Natural killer cell (primary cell): ENCODE data around the gene TMEM63B. TPM values are rescaled to one million over a fixed set of nuclear protein-coding genes. Genes with fewer than 3 reads are reported as not detected.

ENCODE experiments used
- ATAC-seq, 3 donors: fragments of 150-1000 bp in 2 of 3; fragments of 200-7000 bp in 1 of 3; cut with Tn5 transposase; 1 replicate in 1 of 3; 2 replicates in 2 of 3; pipeline ENCODE4 v1.10.0; 2021; ENCODE audit warnings: mild to moderate bottlenecking in 2 of 3, moderate library complexity in 2 of 3
- DNase-seq, 2 donors: peaks; one replicate each; pipeline versions ENCODE4 v3.0.0 to v3.0.0-alpha.2; 2013 to 2021; ENCODE audit warnings: mixed read lengths in 1 of 2
- H3K27ac ChIP-seq: one replicate; pipeline ENCODE4 v1.5.1; 2013; ENCODE audit warnings: mild to moderate bottlenecking, low read length
- H3K27me3 ChIP-seq: one replicate; pipeline ENCODE4 v1.6.1; 2013; ENCODE audit warnings: low read length; ENCODE audit not compliant: control insufficient read depth, insufficient read depth
- H3K36me3 ChIP-seq: one replicate; pipeline ENCODE4 v1.6.1; 2013; ENCODE audit warnings: low read length; ENCODE audit not compliant: control insufficient read depth, insufficient read depth
- H3K4me1 ChIP-seq: one replicate; pipeline ENCODE4 v1.6.1; 2013; ENCODE audit warnings: low read length; ENCODE audit not compliant: control insufficient read depth, insufficient read depth
- H3K4me3 ChIP-seq: one replicate; pipeline ENCODE4 v1.5.1; 2013; ENCODE audit warnings: low read length
- H3K9me3 ChIP-seq: one replicate; pipeline ENCODE4 v1.6.1; 2013; ENCODE audit warnings: low read length; ENCODE audit not compliant: control insufficient read depth, insufficient read depth
- H3K27ac Mint-ChIP-seq, 2 donors: one replicate each; pipeline ENCODE4 v1.8.0; 2022; ENCODE audit warnings: mild to moderate bottlenecking in 2 of 2, mixed read lengths in 2 of 2, moderate library complexity in 1 of 2
- H3K27me3 Mint-ChIP-seq, 2 donors: one replicate each; pipeline ENCODE4 v1.8.0; 2022; ENCODE audit warnings: low read depth in 2 of 2, mixed read lengths in 2 of 2
- H3K36me3 Mint-ChIP-seq: one replicate; pipeline ENCODE4 v1.8.0; 2022; ENCODE audit warnings: mixed read lengths
- H3K4me1 Mint-ChIP-seq, 2 donors: one replicate each; pipeline ENCODE4 v1.8.0; 2022; ENCODE audit warnings: mixed read lengths in 2 of 2
- H3K4me3 Mint-ChIP-seq: one replicate; pipeline ENCODE4 v1.8.0; 2022; ENCODE audit warnings: mild to moderate bottlenecking, moderate library complexity, mixed read lengths
- H3K9me3 Mint-ChIP-seq, 2 donors: one replicate each; pipeline ENCODE4 v1.8.0; 2022; ENCODE audit warnings: mixed read lengths in 2 of 2
- CTCF ChIP-seq: fragments of 200-600 bp; IDR thresholded peaks from one replicate; pipeline ENCODE4 v1.8.0; 2022; ENCODE audit warnings: antibody characterized with exemption
- WGBS: methylation state at CpG from one replicate; pipeline ENCODE4 v1.1.7; 2013; ENCODE audit warnings: missing lambda C conversion rate; ENCODE audit not compliant: insufficient coverage; 5-methylcytosine and 5-hydroxymethylcytosine counted together
- intact Hi-C: fragments of 100-400 bp; cut with micrococcal nuclease; formaldehyde crosslinking; loops from one replicate; pipeline ENCODE4 v1.14.2; 2022
- total RNA-seq, 4 donors: library from RNA; stranded (reverse); fragments of 120-200 nt in 1 of 4; gene quantifications; one replicate each; pipeline versions ENCODE4 v1.2.3 to v1.2.4, GENCODE V29; 2013 to 2022

The TMEM63B gene
- total RNA-seq, 3 donors from 2014 or later (not counting 1 experiment from before 2014, with no cell fraction given) = 24.7 to 30.8 (median 28.1) TPM

- Histone ChIP-seq H3K36me3 (no peaks in the 10 kb centered on the region), H3K9me3 (no peaks in the 10 kb centered on the region), H3K27me3 (no peaks in the 10 kb centered on the region), H3K4me3 (no peak overlapping the region), H3K4me1 (peaks cover 9% of the 10 kb centered on the region), H3K27ac (no peak overlapping the region)
- intact Hi-C loops = no loop called here
- ATAC-seq (no peak), DNase-seq (no peak)
- no peaks in the 10 kb centered on the region for H3K27me3 Mint-ChIP-seq
- H3K36me3 Mint-ChIP-seq = no peaks in the 10 kb centered on the region
- peaks cover 21 to 28% of the 10 kb centered on the region in 2 donors for H3K4me1 Mint-ChIP-seq
- WGBS = no CpG with 5 or more reads among the region's 2 CpGs
- no peak for TF ChIP-seq CTCF
- no peaks in the 10 kb centered on the region for H3K9me3 Mint-ChIP-seq
- no peak overlapping the region for H3K27ac Mint-ChIP-seq
- no peak overlapping the region for H3K4me3 Mint-ChIP-seq
Observed at GRCh38 chr6:44097782-44098317, 29.5 kb upstream of the TMEM63B start.

- DNase-seq = no peak
- WGBS = 89% methylated on average over 1 of the region's 1 CpG
- Histone ChIP-seq H3K4me3 (no peak overlapping the region), H3K4me1 (peaks cover 17% of the 10 kb centered on the region), H3K36me3 (peaks cover 5% of the 10 kb centered on the region), H3K9me3 (no peaks in the 10 kb centered on the region), H3K27ac (no peak overlapping the region), H3K27me3 (no peaks in the 10 kb centered on the region)
- Mint-ChIP-seq H3K4me3 (no peak overlapping the region), H3K36me3 (no peaks in the 10 kb centered on the region), H3K27me3 (no peaks in the 10 kb centered on the region), H3K4me1 (peaks cover 21 to 35% of the 10 kb centered on the region in 2 donors), H3K9me3 (no peaks in the 10 kb centered on the region), H3K27ac (no peak overlapping the region)
- no peak for TF ChIP-seq CTCF
- ATAC-seq = no peak
- intact Hi-C loops = no loop called here
Observed at GRCh38 chr6:44099192-44099591, 28.2 kb upstream of the TMEM63B start.

- Mint-ChIP-seq H3K27me3 (no peaks in the 10 kb centered on the region), H3K9me3 (no peaks in the 10 kb centered on the region), H3K4me3 (no peak overlapping the region), H3K36me3 (no peaks in the 10 kb centered on the region), H3K27ac (no peak overlapping the region), H3K4me1 (peaks cover 28 to 42% of the 10 kb centered on the region in 2 donors)
- intact Hi-C loops = no loop called here
- DNase-seq (peak in 1 of 2 donors; percentile 41), ATAC-seq (peak in 2 of 3 donors; percentile 43 to 48)
- Histone ChIP-seq H3K27ac (no peak overlapping the region), H3K27me3 (no peaks in the 10 kb centered on the region), H3K36me3 (peaks cover 10% of the 10 kb centered on the region), H3K4me1 (peaks cover 25% of the 10 kb centered on the region), H3K4me3 (no peak overlapping the region), H3K9me3 (no peaks in the 10 kb centered on the region)
- 100% methylated on average over 1 of the region's 1 CpG for WGBS
- TF ChIP-seq CTCF = no peak
Observed at GRCh38 chr6:44100088-44100550, 27.2 kb upstream of the TMEM63B start.

- no peak overlapping the region for H3K4me3 ChIP-seq
- Mint-ChIP-seq H3K9me3 (no peaks in the 10 kb centered on the region), H3K27me3 (no peaks in the 10 kb centered on the region), H3K27ac (peak overlapping the region; percentile 3 to 12), H3K4me3 (no peak overlapping the region), H3K36me3 (no peaks in the 10 kb centered on the region), H3K4me1 (peaks cover 24 to 44% of the 10 kb centered on the region in 2 donors)
- no peak overlapping the region for H3K27ac ChIP-seq
- no peak for ATAC-seq
- no peak for DNase-seq
- TF ChIP-seq CTCF = no peak
- H3K9me3 ChIP-seq = no peaks in the 10 kb centered on the region
- no peaks in the 10 kb centered on the region for H3K27me3 ChIP-seq
- peaks cover 10% of the 10 kb centered on the region for H3K36me3 ChIP-seq
- H3K4me1 ChIP-seq = peaks cover 25% of the 10 kb centered on the region
- intact Hi-C loops = no loop called here
- WGBS = 81% methylated on average over 4 of the region's 4 CpGs
Observed at GRCh38 chr6:44101832-44102231, 25.5 kb upstream of the TMEM63B start.
